HCT116 (cell line): ENCODE measurements around the gene ITGB7. TPM values are rescaled to one million over a fixed set of nuclear protein-coding genes. Genes with fewer than 3 reads are reported as not detected.

Experiments used
- ATAC-seq: fragments of 200-7000 bp; cut with Tn5 transposase; 2 replicates; pipeline ENCODE4 v1.9.1; 2020; ENCODE audit warnings: mild to moderate bottlenecking, moderate library complexity
- BruUV-seq: library from RNA; stranded (reverse); fragments of 400-500 nt; replicated peaks from 2 replicates; lab custom pipeline; 2021; lab: Mats Ljungman, UMichigan
- CTCF ChIA-PET: fragments of 300-600 bp; sonication (Branson Sonifier 250); formaldehyde crosslinking; loops from one replicate; lab custom pipeline; 2021; ENCODE audit warnings: antibody characterized with exemption; lab: Charles Lee
- POLR2A ChIA-PET: fragments of 300-600, 350-600 bp; sonication (Branson Sonifier 250); formaldehyde crosslinking; loops from one replicate; lab custom pipeline; 2021; ENCODE audit warnings: antibody characterized with exemption; lab: Charles Lee
- RAD21 ChIA-PET, 2 experiments: fragments of 300-600 bp; sonication (Branson Sonifier 250); formaldehyde crosslinking; loops; one replicate each; lab custom pipeline; 2023; ENCODE audit warnings: low total read pairs in 2 of 2; ENCODE audit not compliant: uncharacterized antibody in 2 of 2, unreplicated experiment in 2 of 2, low non-redundant PET in 1 of 2; lab: Charles Lee
- DNase-seq: peaks from one replicate; pipeline ENCODE4 v3.0.0-alpha.2; 2010; ENCODE audit warnings: low read depth, low spot score
- H2AFZ ChIP-seq: fragments of 200-600 bp; shearing (Covaris generic), sonication (generic); 2 replicates; pipeline ENCODE4 v1.6.1; 2017; ENCODE audit warnings: low read depth, mixed run types, mixed read lengths, antibody characterized with exemption, low read length; ENCODE audit not compliant: poor library complexity, severe bottlenecking
- H3K27ac ChIP-seq: 2 replicates; pipeline ENCODE4 v1.5.1; 2012; ENCODE audit warnings: low read depth, low read length
- H3K27me3 ChIP-seq: fragments of 200-600 bp; sonication (generic); 2 replicates; pipeline ENCODE4 v1.6.1; 2016; ENCODE audit warnings: mixed run types, low read length, mixed read lengths; ENCODE audit not compliant: insufficient read depth
- H3K36me3 ChIP-seq, 2 experiments: fragments of 200-500 bp in 1 of 2; fragments of 200-600 bp in 1 of 2; sonication (Bioruptor generic) in 1 of 2; sonication (generic) in 1 of 2; 2 replicates each; pipeline versions ENCODE4 v1.5.1 to v1.6.1; 2014 to 2016; ENCODE audit warnings: low read length in 2 of 2, inconsistent platforms in 1 of 2, mixed read lengths in 1 of 2, mixed run types in 1 of 2; ENCODE audit not compliant: insufficient read depth in 2 of 2, control insufficient read depth in 1 of 2
- H3K4me1 ChIP-seq, 2 experiments: fragments of 200-600 bp in 1 of 2; sonication (generic) in 1 of 2; 2 replicates each; pipeline versions ENCODE4 v1.5.1 to v1.6.1; 2012 to 2017; ENCODE audit warnings: low read length in 2 of 2, inconsistent platforms in 1 of 2, mild to moderate bottlenecking in 1 of 2, mixed read lengths in 1 of 2, mixed run types in 1 of 2, moderate library complexity in 1 of 2; ENCODE audit not compliant: insufficient read depth in 2 of 2, control insufficient read depth in 1 of 2
- H3K4me2 ChIP-seq: fragments of 200-600 bp; sonication (generic); 2 replicates; pipeline ENCODE4 v1.6.1; 2017; ENCODE audit warnings: mixed run types, low read length, mixed read lengths
- H3K4me3 ChIP-seq, 2 experiments: fragments of 200-600 bp in 1 of 2; sonication (generic) in 1 of 2; replicated peaks in 1 of 2; 2 replicates each; pipeline ENCODE4 v1.5.1; 2011 to 2016; ENCODE audit warnings: low read length in 2 of 2, control low read depth in 1 of 2, low read depth in 1 of 2, mild to moderate bottlenecking in 1 of 2, mixed read lengths in 1 of 2, mixed run types in 1 of 2
- H3K79me2 ChIP-seq: fragments of 200-600 bp; sonication (generic); 2 replicates; pipeline ENCODE4 v1.6.1; 2017; ENCODE audit warnings: mild to moderate bottlenecking, mixed run types, low read length, moderate library complexity, mixed read lengths; ENCODE audit not compliant: insufficient read depth
- H3K9ac ChIP-seq: fragments of 200-600 bp; sonication (generic); 2 replicates; pipeline ENCODE4 v1.6.1; 2016; ENCODE audit warnings: low read length, mixed read lengths
- H3K9me2 ChIP-seq: fragments of 200-600 bp; sonication (generic), shearing (Covaris generic); 2 replicates; pipeline ENCODE4 v1.6.1; 2017; ENCODE audit warnings: mixed run types, mild to moderate bottlenecking, moderate library complexity; ENCODE audit not compliant: insufficient read depth
- H3K9me3 ChIP-seq, 2 experiments: fragments of 200-500 bp in 1 of 2; fragments of 200-600 bp in 1 of 2; sonication (Bioruptor generic) in 1 of 2; sonication (generic) in 1 of 2; 2 replicates each; pipeline ENCODE4 v1.6.1; 2014 to 2017; ENCODE audit warnings: low read length in 2 of 2, mixed read lengths in 2 of 2, inconsistent platforms in 1 of 2, low read depth in 1 of 2, mild to moderate bottlenecking in 1 of 2, mixed run types in 1 of 2, moderate library complexity in 1 of 2; ENCODE audit not compliant: control insufficient read depth in 1 of 2, insufficient read depth in 1 of 2
- H4K20me1 ChIP-seq: fragments of 200-600 bp; sonication (generic), shearing (Covaris generic); 2 replicates; pipeline ENCODE4 v1.6.1; 2017; ENCODE audit warnings: mixed run types, mild to moderate bottlenecking, moderate library complexity; ENCODE audit not compliant: insufficient read depth
- EGR1 ChIP-seq: IDR thresholded peaks from 2 replicates; pipeline ENCODE4 v1.6.1; 2012; ENCODE audit warnings: low read depth
- ELF1 ChIP-seq: IDR thresholded peaks from 2 replicates; pipeline ENCODE4 v1.6.1; 2012; ENCODE audit warnings: low read depth, borderline replicate concordance
- EZH2phosphoT487 ChIP-seq: fragments of 200-600 bp; IDR thresholded peaks from 2 replicates; pipeline ENCODE4 v1.6.1; 2018; ENCODE audit warnings: antibody characterized with exemption, borderline replicate concordance
- FOSL1 ChIP-seq: IDR thresholded peaks from 2 replicates; pipeline ENCODE4 v1.6.1; 2012; ENCODE audit warnings: low read depth
- MAX ChIP-seq: IDR thresholded peaks from 2 replicates; pipeline ENCODE4 v1.6.1; 2012
- POLR2A ChIP-seq: IDR thresholded peaks from 2 replicates; pipeline ENCODE4 v1.7.0; 2011; ENCODE audit warnings: borderline replicate concordance; ENCODE audit not compliant: insufficient read depth, insufficient read length; ENCODE audit errors: extremely low read depth
- RAD21 ChIP-seq: IDR thresholded peaks from 2 replicates; pipeline ENCODE4 v1.6.1; 2012; ENCODE audit warnings: low read depth, mild to moderate bottlenecking
- SIN3A ChIP-seq: IDR thresholded peaks from 2 replicates; pipeline ENCODE4 v1.6.1; 2012; ENCODE audit warnings: low read depth
- SP1 ChIP-seq: IDR thresholded peaks from 2 replicates; pipeline ENCODE4 v1.6.1; 2012; ENCODE audit warnings: low read depth
- TCF7L2 ChIP-seq: IDR thresholded peaks from 2 replicates; pipeline ENCODE4 v1.7.0; 2011; ENCODE audit warnings: borderline replicate concordance, inconsistent platforms; ENCODE audit not compliant: insufficient read depth, insufficient read length; ENCODE audit errors: extremely low read depth
- YY1 ChIP-seq: IDR thresholded peaks from 2 replicates; pipeline ENCODE4 v1.6.1; 2011; ENCODE audit warnings: low read length, low read depth, moderate library complexity, mild to moderate bottlenecking; ENCODE audit not compliant: insufficient replicate concordance; ENCODE audit errors: extremely low read depth
- ZBTB33 ChIP-seq: IDR thresholded peaks from 2 replicates; pipeline ENCODE4 v1.6.1; 2011; ENCODE audit warnings: mild to moderate bottlenecking, low read length, moderate library complexity; ENCODE audit not compliant: insufficient replicate concordance; ENCODE audit errors: extremely low read depth
- ZFX ChIP-seq: fragments of 450-650 bp; IDR thresholded peaks from 2 replicates; pipeline ENCODE4 v1.6.1; 2017
- intact Hi-C: fragments of 100-400 bp; cut with micrococcal nuclease; formaldehyde crosslinking; loops from 2 replicates; pipeline ENCODE4 v1.10.0; 2022
- total RNA-seq: library from RNA; stranded (reverse); gene quantifications from one replicate; pipeline ENCODE4 v1.2.1, GENCODE V29; 2021; ENCODE audit not compliant: unreplicated experiment

Gene ITGB7
- total RNA-seq, 1 experiment from 2014 or later = 1.9 TPM

GRCh38 chr12:53181935-53182334 lies 25.1 kb downstream of the ITGB7 start:
- Histone ChIP-seq H4K20me1 (no peaks in the 10 kb centered on the region), H2AFZ (no peak overlapping the region), H3K9ac (peak overlapping the region; percentile 95), H3K79me2 (peaks cover 34% of the 10 kb centered on the region), H3K4me2 (peak overlapping the region; percentile 92), H3K36me3 (peaks cover 38 to 45% of the 10 kb centered on the region in 2 experiments; a peak in 3 of 4 replicates), H3K27ac (peak overlapping the region; percentile 85), H3K27me3 (no peaks in the 10 kb centered on the region), H3K9me3 (no peaks in the 10 kb centered on the region), H3K4me3 (peak overlapping the region; percentile 78 to 86), H3K9me2 (no peaks in the 10 kb centered on the region), H3K4me1 (peaks cover 15 to 27% of the 10 kb centered on the region in 2 experiments)
- CTCF ChIA-PET = no interaction called here
- DNase-seq (no peak), ATAC-seq (no peak)
- RAD21 ChIA-PET = no interaction called here
- no TSS peak for BruUV-seq
- POLR2A ChIA-PET = interaction anchor here (2.0 kb wide), 1 partner anchor 134 kb away, joined by 8 read pairs; no protein-coding TSS in a partner anchor
- TF ChIP-seq RAD21 (no peak), ELF1 (no peak), EZH2phosphoT487 (no peak), MAX (no peak), ZFX (no peak), SIN3A (no peak), POLR2A (no peak), FOSL1 (no peak), EGR1 (no peak), YY1 (no peak), ZBTB33 (no peak), SP1 (no peak), TCF7L2 (no peak)
- intact Hi-C loops = no loop called here
